Esophagus muscularis mucosa (tissue), 4 donors: ENCODE data around the gene FAM124B. TPM values are rescaled to one million over a fixed set of nuclear protein-coding genes. Genes with fewer than 3 reads are reported as not detected.

Experiments used
- DNase-seq: peaks from one replicate; pipeline ENCODE4 v3.0.0-alpha.2; 2017; ENCODE audit errors: extremely low spot score
- H3K27ac ChIP-seq, 4 donors: fragments of 200-600 bp; sonication (generic); replicated peaks in 1 of 4; 1 replicate in 3 of 4; 2 replicates in 1 of 4; pipeline ENCODE4 v1.5.1; 2016 to 2019; ENCODE audit warnings: mild to moderate bottlenecking in 1 of 4
- H3K27me3 ChIP-seq, 4 donors: fragments of 200-600 bp; sonication (generic); one replicate each; pipeline versions ENCODE4 v1.5.1 to v1.6.0; 2016 to 2019
- H3K36me3 ChIP-seq, 4 donors: fragments of 200-600 bp; sonication (generic); one replicate each; pipeline ENCODE4 v1.5.1; 2016 to 2019
- H3K4me1 ChIP-seq, 4 donors: fragments of 200-600 bp; sonication (generic); one replicate each; pipeline ENCODE4 v1.5.1; 2016 to 2019
- H3K4me3 ChIP-seq, 4 donors: fragments of 200-600 bp; sonication (generic); 1 replicate in 2 of 4; 2 replicates in 2 of 4; pipeline ENCODE4 v1.5.1; 2016 to 2019; ENCODE audit warnings: mild to moderate bottlenecking in 4 of 4, moderate library complexity in 1 of 4
- H3K9me3 ChIP-seq, 4 donors: fragments of 200-600 bp; sonication (generic); 1 replicate in 3 of 4; 2 replicates in 1 of 4; pipeline ENCODE4 v1.5.1; 2016 to 2019
- CTCF ChIP-seq, 3 experiments: fragments of 200-600 bp in 2 of 3; fragments of 450-650 bp in 1 of 3; sonication (generic) in 2 of 3; IDR thresholded peaks; one replicate each; pipeline ENCODE4 v1.5.1; 2017 to 2019; ENCODE audit warnings: antibody characterized with exemption in 3 of 3, mild to moderate bottlenecking in 2 of 3, moderate library complexity in 1 of 3
- EP300 ChIP-seq: sonication (generic); formaldehyde crosslinking; IDR thresholded peaks from one replicate; pipeline ENCODE4 v1.6.1; 2017; ENCODE audit warnings: antibody characterized with exemption
- POLR2A ChIP-seq: fragments of 450-650 bp; IDR thresholded peaks from one replicate; pipeline ENCODE4 v1.6.1; 2017; ENCODE audit warnings: antibody characterized with exemption, moderate library complexity, mild to moderate bottlenecking, low read depth
- POLR2AphosphoS5 ChIP-seq, 2 donors: sonication (generic); formaldehyde crosslinking; IDR thresholded peaks; one replicate each; pipeline ENCODE4 v1.6.1; 2017; ENCODE audit warnings: antibody characterized with exemption in 2 of 2
- WGBS: methylation state at CpG from one replicate; pipeline ENCODE4 v1.1.5; 2018; 5-methylcytosine and 5-hydroxymethylcytosine counted together
- intact Hi-C: fragments of 100-400 bp; cut with DNase I; formaldehyde crosslinking; loops from one replicate; pipeline ENCODE4 v1.15.1; 2023
- total RNA-seq, 4 donors: library from RNA; depleted of rRNA; stranded (reverse); fragments of >200 nt; gene quantifications; one replicate each; pipeline versions ENCODE4 v1.1.0 to v1.2.1, GENCODE V29; 2016

The FAM124B gene
- total RNA-seq, 4 donors from 2014 or later = 2.3 to 6.2 (median 3.7) TPM

DNA sequence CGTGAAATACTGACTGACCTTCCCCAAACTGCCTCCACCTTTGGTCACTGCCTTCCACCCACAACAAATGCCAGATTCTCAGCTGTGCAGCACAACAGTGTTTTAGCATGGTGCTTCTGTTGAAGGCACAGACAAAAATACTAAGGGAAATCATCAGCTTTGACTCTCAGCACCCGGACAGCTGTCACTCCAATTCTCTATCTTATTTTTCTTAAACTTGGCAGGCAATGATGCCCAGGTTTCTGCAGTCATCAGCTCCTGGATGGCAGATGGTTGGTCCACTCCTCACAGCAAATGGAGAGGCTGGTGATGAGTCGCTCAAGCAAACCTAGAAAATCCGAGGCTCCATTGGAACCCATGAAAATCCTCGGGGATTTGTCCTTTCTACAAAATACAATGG, 2.9 kb upstream of the FAM124B start:
- H3K4me3 ChIP-seq = no peak overlapping the region
- DNase-seq = no peak
- no peak overlapping the region for H3K27ac ChIP-seq
- H3K4me1 ChIP-seq = peaks cover 0 to 7% (median 4%) of the 10 kb centered on the region in 4 donors
- intact Hi-C loops = no loop called here
- TF ChIP-seq EP300 = no peak
- no peak for TF ChIP-seq POLR2AphosphoS5 (IDR thresholded peaks at IDR 0.05)
- TF ChIP-seq CTCF (IDR thresholded peaks at IDR 0.05) = no peak
- TF ChIP-seq POLR2A = no peak
- no peaks in the 10 kb centered on the region for H3K36me3 ChIP-seq
- H3K9me3 ChIP-seq = peaks cover 0 to 9% (median 0%) of the 10 kb centered on the region in 4 donors
- 84% methylated on average over 5 of the region's 5 CpGs for WGBS
- H3K27me3 ChIP-seq = no peaks in the 10 kb centered on the region

- 94% methylated on average over 2 of the region's 2 CpGs for WGBS
- Histone ChIP-seq H3K9me3 (peaks cover 0 to 9% (median 0%) of the 10 kb centered on the region in 4 donors), H3K4me3 (no peak overlapping the region), H3K36me3 (no peaks in the 10 kb centered on the region), H3K27ac (no peak overlapping the region), H3K27me3 (no peaks in the 10 kb centered on the region), H3K4me1 (peaks cover 0 to 7% (median 4%) of the 10 kb centered on the region in 4 donors)
- DNase-seq = no peak
- no peak for TF ChIP-seq POLR2A
- TF ChIP-seq POLR2AphosphoS5 (IDR thresholded peaks at IDR 0.05) = no peak
- TF ChIP-seq CTCF (IDR thresholded peaks at IDR 0.05) = no peak
- no peak for TF ChIP-seq EP300
- intact Hi-C loops = no loop called here
These were observed 1.8 kb upstream of the FAM124B start for GRCh38 chr2:224403657-224404056.

GRCh38 chr2:224400886-224401632, 848 bp downstream of the FAM124B start:
- TF ChIP-seq POLR2AphosphoS5 (IDR thresholded peaks at IDR 0.05) (no peak), CTCF (IDR thresholded peaks at IDR 0.05) (no peak), EP300 (no peak), POLR2A (no peak)
- intact Hi-C loops = no loop called here
- Histone ChIP-seq H3K4me1 (peaks cover 0 to 11% (median 2%) of the 10 kb centered on the region in 4 donors), H3K9me3 (peaks cover 0 to 5% (median 0%) of the 10 kb centered on the region in 4 donors), H3K27ac (peak overlapping the region; percentile 46 to 65 (median 49)), H3K36me3 (no peaks in the 10 kb centered on the region), H3K27me3 (no peaks in the 10 kb centered on the region), H3K4me3 (peak overlapping the region; percentile 40 to 56 (median 44))
- DNase-seq = no peak
- WGBS = 72% methylated on average over 21 of the region's 22 CpGs

- Histone ChIP-seq H3K4me3 (peak overlapping the region; percentile 40 to 56 (median 44)), H3K27ac (no peak overlapping the region)
These were observed 1.6 kb downstream of the FAM124B start for GRCh38 chr2:224400174-224400810.

More at GRCh38 chr2:224400174-224400810, 1.6 kb downstream of the FAM124B start:
- no peak for TF ChIP-seq CTCF (IDR thresholded peaks at IDR 0.05)
- no peak for TF ChIP-seq EP300
- TF ChIP-seq POLR2AphosphoS5 (IDR thresholded peaks at IDR 0.05) = no peak
- no peak for TF ChIP-seq POLR2A
- H3K27me3 ChIP-seq = no peaks in the 10 kb centered on the region
- intact Hi-C loops = no loop called here
- peaks cover 0 to 11% (median 2%) of the 10 kb centered on the region in 4 donors for H3K4me1 ChIP-seq
- WGBS = 77% methylated on average over 8 of the region's 8 CpGs
- DNase-seq = no peak
- H3K9me3 ChIP-seq = no peaks in the 10 kb centered on the region
- H3K36me3 ChIP-seq = no peaks in the 10 kb centered on the region
